ENCODE measurements around the gene EPS8L1. TPM values are rescaled to one million over a fixed set of nuclear protein-coding genes. Genes with fewer than 3 reads are reported as not detected.

Gene EPS8L1
- polyA plus RNA-seq, 1 of the 3 experiments (the other 2 are of a cell fraction), result 12.9 TPM

DNA sequence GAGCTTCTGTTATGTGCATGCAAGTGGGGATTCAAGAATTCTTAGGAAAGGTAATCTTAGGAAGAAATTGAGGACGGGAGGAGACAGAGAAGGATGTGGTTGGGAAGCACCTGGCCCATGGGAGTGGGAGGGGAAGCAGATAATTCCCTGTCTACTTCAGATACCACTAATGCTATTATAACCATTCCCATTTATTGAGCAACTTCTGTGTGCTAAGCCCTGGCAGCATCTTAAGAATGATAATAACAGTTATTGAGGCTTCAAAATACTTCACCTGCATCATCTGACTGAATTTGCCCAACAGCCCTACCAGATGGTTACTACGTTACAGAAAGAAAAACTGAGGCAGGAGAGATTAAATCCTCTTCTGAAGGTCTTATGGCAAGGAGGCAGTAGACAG is 1.4 kb downstream of the EPS8L1 start:
- TF ChIP-seq RCOR1 (IDR thresholded peaks at IDR 0.05; ENCODE audit: low read length), result no peak
- no peak for TF ChIP-seq CHD2 (IDR thresholded peaks at IDR 0.05; ENCODE audit: low read length, partially characterized antibody)
- no peak for TF ChIP-seq IRF3 (IDR thresholded peaks at IDR 0.05; ENCODE audit: low read depth, low read length)
- no peak for TF ChIP-seq TAF1 (IDR thresholded peaks at IDR 0.05; ENCODE audit: borderline replicate concordance, low read depth, low read length)
- no peak for TF ChIP-seq ZBTB33 (IDR thresholded peaks at IDR 0.05; ENCODE audit: borderline replicate concordance, low read depth)
- no peak for TF ChIP-seq YY1 (IDR thresholded peaks at IDR 0.05; ENCODE audit: low read depth)
- TF ChIP-seq USF1 (IDR thresholded peaks at IDR 0.05; ENCODE audit: borderline replicate concordance, low read depth), result no peak
- TF ChIP-seq, protein P1, sequence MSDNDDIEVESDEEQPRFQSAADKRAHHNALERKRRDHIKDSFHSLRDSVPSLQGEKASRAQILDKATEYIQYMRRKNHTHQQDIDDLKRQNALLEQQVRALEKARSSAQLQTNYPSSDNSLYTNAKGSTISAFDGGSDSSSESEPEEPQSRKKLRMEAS (IDR thresholded peaks at IDR 0.05; ENCODE audit: low read depth), result no peak
- no peak for TF ChIP-seq NRF1 (IDR thresholded peaks at IDR 0.05; ENCODE audit: low read depth, low read length)
- H3K4me3 ChIP-seq (ENCODE audit: low read depth in 2 of 2, low read length in 1 of 2), result no peak overlapping the region
- POLR2A ChIA-PET, result no interaction called here
- no peaks in the 10 kb centered on the region for H3K9me3 ChIP-seq
- CTCF ChIA-PET, result no interaction called here
- no peaks in the 10 kb centered on the region for H3K79me2 ChIP-seq (ENCODE audit: insufficient read depth)
- no peak for DNase-seq
- H2AFZ ChIP-seq (ENCODE audit: low read depth), result no peak overlapping the region
- H3K36me3 ChIP-seq (replicated peaks in 1 of 2; ENCODE audit: control insufficient read depth in 1 of 2, insufficient read depth in 2 of 2, low read length in 1 of 2), result no peaks in the 10 kb centered on the region
- no peak overlapping the region for H3K9ac ChIP-seq
- no peaks in the 10 kb centered on the region for H3K27me3 ChIP-seq (ENCODE audit: insufficient read depth)
- WGBS (ENCODE audit: low lambda C conversion rate), result 62% methylated on average over 2 of the region's 2 CpGs
- H3K27ac ChIP-seq (ENCODE audit: low read depth in 2 of 2, low read length in 1 of 2), result no peak overlapping the region
- H3F3A ChIP-seq (replicated peaks; ENCODE audit: insufficient read depth), result peaks cover 6% of the 10 kb centered on the region
- H3K4me1 ChIP-seq (ENCODE audit: control insufficient read depth in 1 of 2, insufficient read depth in 2 of 2, low read depth in 1 of 2, low read length in 1 of 2), result peaks cover 4 to 18% of the 10 kb centered on the region in 2 experiments; a peak in 2 of 4 replicates
- no peaks in the 10 kb centered on the region for H3K9me2 ChIP-seq
- no peaks in the 10 kb centered on the region for H4K20me1 ChIP-seq (ENCODE audit: insufficient read depth)
- no peak overlapping the region for H3K4me2 ChIP-seq

DNA sequence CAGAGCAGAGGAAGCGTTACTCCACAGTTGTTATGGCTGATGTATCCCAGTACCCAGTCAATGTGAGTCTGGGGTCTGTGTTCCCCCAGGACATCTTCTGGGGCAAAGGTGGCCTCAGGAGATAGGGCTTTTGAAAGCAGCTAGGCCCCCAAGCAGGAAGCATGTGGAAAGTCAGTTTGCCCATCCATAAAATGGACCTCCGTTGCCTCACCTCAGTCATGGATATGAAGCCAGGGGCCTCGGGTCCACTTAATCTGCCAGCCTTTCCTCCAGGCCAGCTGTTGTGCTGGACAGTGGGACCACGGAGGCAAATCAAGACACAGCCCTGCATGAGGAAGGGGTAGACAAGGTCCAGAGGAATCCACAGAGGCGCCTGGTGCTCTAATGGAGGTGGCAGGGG is 3.3 kb downstream of the EPS8L1 start:
- Histone ChIP-seq H3K36me3 (replicated peaks in 1 of 2; ENCODE audit: control insufficient read depth in 1 of 2, insufficient read depth in 2 of 2, low read length in 1 of 2) (no peaks in the 10 kb centered on the region), H3K9me3 (no peaks in the 10 kb centered on the region), H3K4me2 (no peak overlapping the region), H3K4me3 (ENCODE audit: low read depth in 2 of 2, low read length in 1 of 2) (no peak overlapping the region), H3K9me2 (no peaks in the 10 kb centered on the region), H3F3A (replicated peaks; ENCODE audit: insufficient read depth) (peaks cover 6% of the 10 kb centered on the region), H3K9ac (no peak overlapping the region), H3K27me3 (ENCODE audit: insufficient read depth) (no peaks in the 10 kb centered on the region), H3K4me1 (ENCODE audit: control insufficient read depth in 1 of 2, insufficient read depth in 2 of 2, low read depth in 1 of 2, low read length in 1 of 2) (peaks cover 4 to 21% of the 10 kb centered on the region in 2 experiments; a peak in 2 of 4 replicates), H4K20me1 (ENCODE audit: insufficient read depth) (no peaks in the 10 kb centered on the region), H3K27ac (ENCODE audit: low read depth in 2 of 2, low read length in 1 of 2) (no peak overlapping the region), H2AFZ (ENCODE audit: low read depth) (no peak overlapping the region), H3K79me2 (ENCODE audit: insufficient read depth) (no peaks in the 10 kb centered on the region)
- WGBS (ENCODE audit: low lambda C conversion rate), result 77% methylated on average over 5 of the region's 5 CpGs
- POLR2A ChIA-PET, result no interaction called here
- DNase-seq, result no peak
- CTCF ChIA-PET, result interaction anchor here (1.8 kb wide), 1 partner anchor 10 kb away, joined by 5 read pairs; no protein-coding TSS in a partner anchor
- TF ChIP-seq EP300 (IDR thresholded peaks at IDR 0.05; ENCODE audit: borderline replicate concordance in 1 of 2, low read depth in 1 of 2, low read length in 1 of 2), result no peak
- TF ChIP-seq, protein P2, sequence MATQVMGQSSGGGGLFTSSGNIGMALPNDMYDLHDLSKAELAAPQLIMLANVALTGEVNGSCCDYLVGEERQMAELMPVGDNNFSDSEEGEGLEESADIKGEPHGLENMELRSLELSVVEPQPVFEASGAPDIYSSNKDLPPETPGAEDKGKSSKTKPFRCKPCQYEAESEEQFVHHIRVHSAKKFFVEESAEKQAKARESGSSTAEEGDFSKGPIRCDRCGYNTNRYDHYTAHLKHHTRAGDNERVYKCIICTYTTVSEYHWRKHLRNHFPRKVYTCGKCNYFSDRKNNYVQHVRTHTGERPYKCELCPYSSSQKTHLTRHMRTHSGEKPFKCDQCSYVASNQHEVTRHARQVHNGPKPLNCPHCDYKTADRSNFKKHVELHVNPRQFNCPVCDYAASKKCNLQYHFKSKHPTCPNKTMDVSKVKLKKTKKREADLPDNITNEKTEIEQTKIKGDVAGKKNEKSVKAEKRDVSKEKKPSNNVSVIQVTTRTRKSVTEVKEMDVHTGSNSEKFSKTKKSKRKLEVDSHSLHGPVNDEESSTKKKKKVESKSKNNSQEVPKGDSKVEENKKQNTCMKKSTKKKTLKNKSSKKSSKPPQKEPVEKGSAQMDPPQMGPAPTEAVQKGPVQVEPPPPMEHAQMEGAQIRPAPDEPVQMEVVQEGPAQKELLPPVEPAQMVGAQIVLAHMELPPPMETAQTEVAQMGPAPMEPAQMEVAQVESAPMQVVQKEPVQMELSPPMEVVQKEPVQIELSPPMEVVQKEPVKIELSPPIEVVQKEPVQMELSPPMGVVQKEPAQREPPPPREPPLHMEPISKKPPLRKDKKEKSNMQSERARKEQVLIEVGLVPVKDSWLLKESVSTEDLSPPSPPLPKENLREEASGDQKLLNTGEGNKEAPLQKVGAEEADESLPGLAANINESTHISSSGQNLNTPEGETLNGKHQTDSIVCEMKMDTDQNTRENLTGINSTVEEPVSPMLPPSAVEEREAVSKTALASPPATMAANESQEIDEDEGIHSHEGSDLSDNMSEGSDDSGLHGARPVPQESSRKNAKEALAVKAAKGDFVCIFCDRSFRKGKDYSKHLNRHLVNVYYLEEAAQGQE (IDR thresholded peaks at IDR 0.05; ENCODE audit: low read depth, low read length), result no peak
